Transverse colon (tissue), 3 donors: ENCODE measurements around the gene SRRM5.

Experiments
- CTCF ChIP-seq, 5 experiments: fragments of 200-600 bp in 3 of 5; fragments of 450-650 bp in 2 of 5; sonication (generic) in 3 of 5; IDR thresholded peaks; 1 replicate in 2 of 5; 2 replicates in 3 of 5; pipeline ENCODE4 v1.5.1; 2016 to 2017; ENCODE audit warnings: antibody characterized with exemption in 5 of 5, inconsistent platforms in 3 of 5, mild to moderate bottlenecking in 2 of 5, moderate library complexity in 1 of 5
- POLR2A ChIP-seq: fragments of 450-650 bp; IDR thresholded peaks from one replicate; pipeline ENCODE4 v1.6.1; 2016; ENCODE audit warnings: antibody characterized with exemption, mild to moderate bottlenecking, moderate library complexity

GRCh38 chr19:43643326-43643725 lies 31.4 kb downstream of the SRRM5 start:
- no peak for TF ChIP-seq CTCF (IDR thresholded peaks at IDR 0.05)
- no peak for TF ChIP-seq POLR2A
